ENCODE data around the gene TBC1D4.

The TBC1D4 gene

DNA sequence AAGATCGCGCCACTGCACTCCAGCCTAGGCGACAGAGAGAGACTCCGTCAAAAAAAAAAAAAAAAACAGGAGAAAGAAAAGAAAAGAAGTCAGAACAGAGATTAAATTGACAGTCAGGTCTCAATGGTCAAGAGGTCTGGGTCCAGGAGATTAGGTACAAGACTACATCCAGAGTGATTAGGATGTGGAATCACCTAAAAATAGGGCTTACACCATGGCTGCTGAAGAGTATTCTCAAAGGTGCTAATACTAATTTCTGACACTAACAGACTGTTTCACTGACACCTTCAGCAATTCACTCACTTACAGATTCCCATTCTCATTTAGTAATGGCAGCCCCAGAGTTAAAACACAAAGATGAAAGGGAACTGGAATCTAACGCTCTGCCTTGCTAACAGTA is 91.7 kb downstream of the TBC1D4 start:
- DNase-seq (ENCODE audit: low read depth in 3 of 3): no peak

- DNase-seq (ENCODE audit: low read depth in 3 of 3): no peak
Observed at GRCh38 chr13:75385708-75386083, 96.3 kb downstream of the TBC1D4 start.

GRCh38 chr13:75384879-75385707 is 96.9 kb downstream of the TBC1D4 start:
- no peak for DNase-seq (ENCODE audit: low read depth in 3 of 3)

GRCh38 chr13:75383064-75383715 is 98.8 kb downstream of the TBC1D4 start:
- DNase-seq (ENCODE audit: low read depth in 3 of 3): no peak

DNA sequence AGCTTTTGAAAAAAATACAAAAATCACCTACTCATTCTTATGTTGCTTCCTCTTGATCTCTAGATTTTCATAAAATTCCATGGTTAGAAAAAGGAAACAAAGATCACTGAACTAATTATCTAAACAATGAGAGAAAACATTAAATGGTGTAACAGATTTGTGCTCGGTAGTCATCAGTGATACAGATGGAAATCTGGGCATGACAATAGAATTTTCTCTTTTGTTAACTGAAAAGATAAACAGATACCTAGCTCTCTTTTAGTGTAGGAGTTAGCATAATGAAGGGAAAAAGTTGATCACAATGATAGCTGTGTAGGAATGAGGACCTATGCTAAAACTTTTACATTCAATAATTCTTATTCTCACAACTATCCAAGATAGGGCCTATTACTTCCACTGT is 103.7 kb downstream of the TBC1D4 start:
- no peak for DNase-seq (ENCODE audit: low read depth in 3 of 3)

DNA sequence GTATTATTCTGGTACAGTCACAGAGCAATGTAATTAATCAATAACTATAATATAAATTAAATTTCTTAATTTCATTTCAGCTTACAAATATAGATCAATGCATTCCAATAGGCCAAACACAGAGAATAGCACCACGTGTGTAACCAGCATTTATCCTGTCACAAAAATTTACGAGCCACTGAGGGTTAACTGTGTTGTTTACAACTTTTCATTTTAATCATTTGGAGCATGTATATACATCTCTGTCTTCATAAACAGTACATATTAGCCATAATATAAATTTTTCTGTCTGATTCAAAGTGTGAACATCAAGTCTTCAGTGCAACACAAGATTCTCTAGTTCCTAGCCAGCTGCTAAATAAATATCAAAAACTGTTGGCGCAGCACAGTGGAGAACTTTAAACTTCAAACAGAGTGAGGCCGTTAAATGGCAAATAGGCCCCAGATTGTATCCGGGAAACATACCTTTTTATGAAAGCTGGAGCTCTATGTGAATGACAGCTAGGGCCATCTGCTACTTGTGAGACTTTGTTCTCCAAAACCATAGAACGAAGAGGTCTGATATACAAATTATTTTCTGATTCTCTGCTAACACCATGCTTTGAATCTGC is 105.1 kb downstream of the TBC1D4 start:
- DNase-seq (ENCODE audit: low read depth in 3 of 3): no peak

- no peak for DNase-seq (ENCODE audit: low read depth in 3 of 3)
Observed at GRCh38 chr13:75375329-75375728, 106.6 kb downstream of the TBC1D4 start.

- DNase-seq (ENCODE audit: low read depth in 3 of 3): no peak
Observed at GRCh38 chr13:75373988-75374387, 108.0 kb downstream of the TBC1D4 start.

DNA sequence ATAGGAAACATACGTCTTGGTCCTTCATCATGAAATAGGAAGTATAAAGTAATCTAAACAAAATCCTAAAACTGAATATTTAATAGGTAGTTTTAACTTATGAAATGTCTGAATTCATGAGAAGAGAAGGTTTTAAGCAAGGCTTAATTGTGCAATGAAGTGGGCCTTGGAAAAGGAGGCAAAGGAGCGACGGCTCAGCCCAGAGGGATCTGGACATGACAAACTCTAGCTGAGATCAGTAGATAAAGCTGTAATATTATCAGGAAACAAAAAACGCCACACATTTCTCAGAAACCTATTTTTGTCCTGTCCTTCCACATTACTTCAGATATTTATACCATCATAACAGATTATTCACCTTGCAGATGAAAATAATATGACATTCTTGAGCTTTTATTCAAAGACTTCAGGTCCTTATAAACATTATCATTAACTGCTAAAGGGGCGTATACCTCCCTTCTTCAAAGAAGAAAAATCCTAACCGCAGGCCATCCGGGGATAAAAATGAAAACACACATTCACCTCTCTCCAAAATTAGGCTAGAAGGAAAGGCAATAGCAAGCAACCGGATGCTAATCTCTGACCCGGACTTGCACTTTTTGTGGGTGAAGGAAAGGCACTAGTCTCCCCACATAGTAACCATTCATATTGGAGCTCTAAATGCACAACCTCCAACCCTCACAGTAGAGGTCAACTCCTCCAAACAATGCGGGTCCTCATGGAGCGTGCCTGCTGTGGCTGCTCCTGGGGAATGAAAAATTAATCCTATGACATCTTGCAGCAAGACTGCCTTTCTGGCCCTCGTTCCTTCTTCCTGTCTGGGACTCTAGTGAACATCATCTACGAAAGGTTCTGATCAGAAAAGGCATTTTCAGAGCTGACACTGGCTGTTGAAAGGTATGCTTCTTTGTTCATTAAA is 108.8 kb downstream of the TBC1D4 start:
- DNase-seq (ENCODE audit: low read depth in 3 of 3): no peak

- DNase-seq (ENCODE audit: low read depth in 3 of 3): no peak
Observed at GRCh38 chr13:75372517-75372916, 109.5 kb downstream of the TBC1D4 start.

DNA sequence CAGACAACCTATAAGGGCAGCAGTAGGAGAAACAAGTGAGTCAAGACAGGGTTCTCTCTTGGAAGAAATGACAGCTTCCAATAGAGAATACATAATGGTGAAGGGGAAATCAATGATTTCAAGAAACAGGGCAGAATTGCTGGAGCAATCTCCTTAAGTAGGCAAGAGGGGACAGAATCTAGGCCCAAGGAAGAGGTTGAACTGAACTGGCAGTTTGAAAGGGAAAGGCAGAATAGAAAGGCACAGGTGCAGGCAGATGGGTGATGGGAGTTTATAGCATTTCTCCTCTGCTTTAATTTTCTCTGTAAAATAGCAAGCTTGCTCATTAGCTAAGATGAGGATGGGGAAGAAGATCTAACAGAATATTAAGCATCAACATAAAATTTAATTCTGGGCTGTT is 110.8 kb downstream of the TBC1D4 start:
- DNase-seq (ENCODE audit: low read depth in 3 of 3): no peak

GRCh38 chr13:75370774-75371173 is 111.2 kb downstream of the TBC1D4 start:
- no peak for DNase-seq (ENCODE audit: low read depth in 3 of 3)

GRCh38 chr13:75369981-75370380 is 112.0 kb downstream of the TBC1D4 start:
- DNase-seq (ENCODE audit: low read depth in 3 of 3): no peak

DNA sequence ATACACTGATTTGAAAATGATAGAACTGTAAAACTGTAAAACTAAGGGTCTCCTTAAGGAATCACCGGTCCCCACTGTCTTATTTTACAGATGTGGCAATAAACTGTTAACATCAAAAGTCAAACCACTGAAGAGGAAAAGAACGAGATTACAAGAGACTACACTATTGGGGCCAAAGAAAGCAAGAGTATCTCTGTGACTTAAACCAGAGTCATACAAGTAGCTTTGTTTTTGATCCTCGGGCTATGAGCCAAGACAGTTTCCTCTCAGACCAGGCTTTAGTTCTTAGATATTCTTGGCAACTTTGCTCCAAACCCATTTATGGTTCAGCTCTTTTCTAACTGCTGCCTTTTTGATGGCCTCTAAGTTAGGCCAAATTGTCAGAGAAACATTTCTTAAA is 113.8 kb downstream of the TBC1D4 start:
- no peak for DNase-seq (ENCODE audit: low read depth in 3 of 3)

DNA sequence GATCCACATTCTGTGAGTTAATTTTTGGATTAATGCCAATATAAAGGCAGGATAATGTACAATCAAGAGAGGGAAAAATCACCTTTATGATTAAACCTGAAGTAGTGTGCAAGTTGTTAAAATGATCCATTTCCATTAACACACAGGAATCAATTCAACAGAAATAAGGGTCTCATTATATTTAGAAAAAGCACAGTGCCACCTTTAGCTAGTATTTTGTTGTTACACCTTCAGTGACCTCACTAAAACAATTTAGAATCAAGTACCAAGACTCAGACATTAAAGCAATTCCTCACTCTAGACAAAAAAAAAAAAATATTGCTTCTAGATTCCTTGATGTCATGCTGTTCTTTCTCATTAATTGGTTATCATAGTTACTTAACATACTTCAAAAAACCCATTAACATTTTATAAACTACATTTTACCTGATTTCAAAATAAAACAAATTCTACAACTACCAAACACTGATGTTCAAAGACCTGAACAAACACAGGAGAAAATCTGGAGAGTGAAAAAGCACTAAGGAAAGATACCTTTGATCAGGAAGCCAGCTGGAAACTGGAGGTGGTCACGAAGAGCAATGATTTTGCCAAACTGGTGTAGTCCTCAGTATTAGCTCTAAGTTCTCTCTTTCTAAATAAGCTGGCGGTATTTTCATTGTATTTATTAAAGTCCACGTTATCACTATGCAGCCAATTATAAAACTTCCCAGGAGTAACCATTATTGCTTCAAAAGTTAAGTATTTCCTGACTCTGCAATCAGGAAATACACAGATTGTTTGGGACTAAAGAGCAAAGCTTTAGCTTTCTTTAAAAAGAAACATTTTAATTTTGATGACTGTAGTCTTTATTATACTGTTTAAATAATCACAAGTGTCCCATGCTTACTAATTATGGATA is 115.3 kb downstream of the TBC1D4 start:
- no peak for DNase-seq (ENCODE audit: low read depth in 3 of 3)

DNA sequence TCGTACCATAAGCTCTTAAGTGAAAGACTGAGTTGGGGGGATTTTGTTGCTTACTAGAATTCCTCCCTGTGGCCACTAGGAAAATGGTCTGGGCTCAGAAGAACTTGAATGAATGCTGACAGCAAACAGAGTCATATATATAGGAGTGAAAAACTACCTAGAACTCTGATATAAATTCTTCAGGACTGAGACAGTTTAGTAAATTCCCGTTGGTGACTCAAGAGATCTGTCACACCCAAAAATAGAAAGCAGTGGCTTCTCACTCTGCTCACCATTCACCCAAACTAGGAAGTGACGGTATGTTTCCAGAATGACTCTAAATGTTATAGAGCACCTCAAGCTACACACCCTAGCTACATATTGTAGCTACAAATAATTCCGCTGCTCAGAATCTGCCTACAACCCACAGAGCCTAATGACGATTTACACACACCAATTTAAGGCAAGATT is 116.2 kb downstream of the TBC1D4 start:
- peak in 1 of 3 experiments; percentile 17 for DNase-seq (ENCODE audit: low read depth in 3 of 3)

- DNase-seq (ENCODE audit: low read depth in 3 of 3): no peak
Observed at GRCh38 chr13:75364131-75364713, 117.7 kb downstream of the TBC1D4 start.

GRCh38 chr13:75363371-75363770 is 118.6 kb downstream of the TBC1D4 start:
- no peak for DNase-seq (ENCODE audit: low read depth in 3 of 3)

- DNase-seq (ENCODE audit: low read depth in 3 of 3): no peak
Observed at GRCh38 chr13:75362026-75362425, 119.9 kb downstream of the TBC1D4 start.

GRCh38 chr13:75360170-75360569 is 121.8 kb downstream of the TBC1D4 start:
- no peak for DNase-seq (ENCODE audit: low read depth in 3 of 3)
